NCI-H1694 treated with DMSO at 0.1 percent for 48 hours (cell line): Measurements from ENCODE around the gene MAPK14.
A peak's percentile ranks its signal among the peaks of the same experiment; 100 is the strongest.
"Not testable (repeated sequence)": the region's sequence is repeated elsewhere in the genome, so short reads cannot be mapped to it uniquely, and the experiment has no call there.

Source experiments
- DNase-seq: peaks from one replicate; lab custom pipeline; 2025; lab: John Stamatoyannopoulos, UW

Gene MAPK14

GRCh38 chr6:36027501-36028087 is at the start of gene MAPK14:
Gene MAPK14 (plus strand): TSS chr6:36027808. CDS start chr6:36028158, 350 bp downstream.
- DNase-seq: peak; percentile 98

DNA sequence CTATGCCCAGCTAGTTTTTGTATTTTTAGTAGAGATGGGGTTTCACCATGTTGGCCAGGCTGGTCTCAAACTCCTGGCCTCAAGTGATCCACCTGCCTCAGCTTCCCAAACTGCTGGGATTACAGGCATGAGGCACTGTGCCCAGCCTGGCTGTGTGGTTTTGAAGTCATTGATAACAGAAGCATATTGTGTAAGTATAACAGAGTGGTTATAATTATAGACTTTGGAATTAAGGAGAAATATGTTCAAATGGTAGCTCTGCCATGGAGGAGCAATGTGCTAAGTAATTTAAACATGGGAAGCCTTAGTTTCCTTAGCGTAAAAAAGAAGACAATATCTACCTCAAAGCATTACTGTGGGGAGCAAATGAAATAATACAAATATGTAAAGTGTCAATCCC is 47.5 kb upstream of the MAPK14 start:
- not testable (repeated sequence) for DNase-seq

GRCh38 chr6:35980991-35981645 is 46.5 kb upstream of the MAPK14 start:
- no peak for DNase-seq

- DNase-seq: no peak
Observed at GRCh38 chr6:35984701-35985100, 42.9 kb upstream of the MAPK14 start.

GRCh38 chr6:35988047-35988446 is 39.6 kb upstream of the MAPK14 start:
- not testable (repeated sequence) for DNase-seq

DNA sequence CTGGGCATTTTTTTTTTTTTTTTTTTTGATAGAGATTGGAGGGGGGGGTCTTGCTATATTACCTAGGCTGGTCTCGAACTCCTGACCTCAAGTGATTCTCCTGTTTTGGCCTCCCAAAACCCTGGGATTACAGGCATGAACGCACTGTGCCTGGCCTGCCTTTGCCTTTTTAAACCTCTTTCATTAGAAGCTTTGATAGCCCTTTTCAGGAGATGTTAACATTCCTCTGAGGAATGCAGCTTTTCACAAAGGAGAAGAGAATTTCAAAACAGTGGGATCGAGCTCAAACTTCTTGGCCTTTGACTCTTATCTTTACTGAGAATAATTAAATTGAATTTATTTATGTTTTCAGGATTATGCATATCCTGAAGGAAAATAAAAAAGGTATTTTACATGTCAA is 34.5 kb upstream of the MAPK14 start:
- DNase-seq: no peak

GRCh38 chr6:36000451-36000850 is 27.2 kb upstream of the MAPK14 start:
- no peak for DNase-seq

DNA sequence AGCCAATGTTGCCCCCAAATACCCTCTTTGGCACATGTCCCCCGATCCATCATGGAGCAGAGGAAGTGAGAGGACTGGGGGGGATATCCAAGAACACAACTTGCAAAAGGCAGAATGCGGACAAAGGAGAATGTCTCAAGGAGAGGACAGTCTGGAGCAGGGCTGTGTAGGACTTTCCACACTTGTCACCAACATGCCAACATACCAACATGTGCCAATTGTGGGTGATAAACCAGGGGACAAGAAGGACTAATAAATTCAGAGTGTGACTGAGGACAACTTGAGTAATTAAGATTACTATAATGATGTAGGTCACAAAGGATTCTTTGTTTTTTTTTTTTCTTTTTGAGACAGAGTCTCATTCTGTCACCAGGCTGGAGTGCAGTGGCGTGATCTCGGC is 11.9 kb upstream of the MAPK14 start:
- DNase-seq: no peak

DNA sequence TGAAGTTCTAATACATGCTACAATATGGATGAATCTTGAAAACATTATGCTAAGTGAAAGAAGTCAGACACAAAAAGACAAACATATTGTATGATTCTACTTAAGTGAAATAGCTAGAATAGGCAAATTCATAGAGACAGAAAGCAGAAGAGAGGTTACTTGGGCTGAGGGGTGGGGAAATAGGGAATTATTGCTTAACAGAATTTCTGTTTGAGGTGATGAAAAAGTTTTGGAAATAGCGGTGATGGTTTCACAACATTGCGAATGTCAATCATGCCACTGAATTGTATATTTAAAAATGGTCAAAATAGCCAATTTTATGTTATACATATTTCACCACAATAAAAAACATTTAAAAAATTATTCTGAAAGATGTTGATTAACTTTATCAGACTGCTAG is 9.3 kb upstream of the MAPK14 start:
- no peak for DNase-seq

DNA sequence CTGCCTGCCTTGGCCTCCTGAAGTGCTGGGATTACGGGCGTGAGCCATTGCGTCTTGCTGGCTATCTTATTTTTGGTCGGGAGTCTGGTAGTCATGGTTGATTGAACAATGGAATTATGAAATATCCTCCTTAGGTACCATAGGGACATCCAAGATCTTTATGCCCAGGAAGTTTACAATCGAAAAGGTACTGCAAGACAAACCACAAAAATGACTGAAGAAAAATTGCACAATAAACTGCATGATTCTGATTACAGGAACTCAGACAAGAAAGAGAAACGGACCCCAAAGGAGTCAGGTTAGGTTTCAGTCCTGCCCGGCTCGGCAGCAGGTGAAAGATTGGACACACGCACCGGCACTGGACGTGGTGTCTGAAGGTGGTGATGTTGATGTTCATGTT is 8.4 kb upstream of the MAPK14 start:
- no peak for DNase-seq

DNA sequence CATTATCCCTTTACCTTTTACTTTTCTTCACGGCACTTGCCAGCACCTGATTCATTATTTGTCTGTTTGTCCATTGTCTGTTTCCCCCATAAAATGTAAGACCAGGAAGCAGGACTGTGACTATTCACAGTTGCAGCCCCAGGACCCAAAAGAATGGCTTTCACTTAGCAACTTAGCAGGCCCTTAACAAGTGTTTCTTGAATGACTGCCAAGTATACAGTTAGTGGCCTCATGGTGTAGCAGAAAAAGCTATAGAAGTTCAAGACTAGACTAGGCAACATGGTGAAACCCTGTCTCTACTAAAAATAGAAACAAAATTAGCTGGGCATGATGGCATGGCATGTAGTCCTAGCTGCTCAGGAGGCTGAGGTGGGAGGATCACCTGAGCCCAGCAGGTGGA is 7.5 kb upstream of the MAPK14 start:
- DNase-seq: no peak

DNA sequence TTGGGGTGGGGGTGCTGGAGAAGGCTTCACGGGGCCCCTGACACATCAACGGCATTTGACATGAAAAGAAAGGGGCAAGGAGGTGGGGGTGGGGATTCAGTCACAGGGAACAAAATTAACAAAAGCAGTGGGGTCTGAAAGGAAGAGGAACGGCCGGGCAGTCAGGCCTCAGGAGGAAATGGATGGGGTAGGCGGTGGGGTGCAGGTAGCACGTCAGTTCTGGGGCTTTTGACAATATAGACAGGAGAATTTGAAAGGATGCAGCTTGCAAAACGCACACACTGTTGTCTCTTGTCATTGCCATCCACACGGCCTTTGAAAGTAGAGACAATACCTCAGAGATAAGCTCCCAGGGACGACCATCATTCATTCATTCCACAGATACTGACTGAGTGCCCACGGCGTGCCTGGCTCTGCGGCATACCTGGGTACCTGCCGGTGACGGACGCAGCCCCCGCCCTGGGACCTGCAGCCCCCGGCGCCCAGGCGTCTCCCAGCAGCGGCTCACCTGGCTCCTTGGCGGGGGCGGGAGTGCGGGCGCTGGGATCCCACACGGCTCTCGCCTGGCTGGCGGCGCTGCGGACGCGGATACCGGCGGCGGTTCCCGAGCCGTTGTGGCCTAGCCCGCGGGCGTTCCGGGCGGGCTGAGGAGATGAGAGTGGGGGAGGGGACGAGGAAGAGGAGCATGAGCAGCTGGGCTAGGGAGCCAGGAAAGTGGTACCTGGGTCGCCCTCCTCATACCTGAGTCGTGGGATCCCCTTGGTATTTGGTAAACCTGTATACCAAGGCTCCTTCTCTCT is 3.4 kb upstream of the MAPK14 start, which contains the start of gene SLC26A8:
TSS of gene SLC26A8 (minus strand) at position 646 of the 800 bp plus-strand sequence. CDS start 4,934 bp downstream, outside the sequence.
- no peak for DNase-seq

DNA sequence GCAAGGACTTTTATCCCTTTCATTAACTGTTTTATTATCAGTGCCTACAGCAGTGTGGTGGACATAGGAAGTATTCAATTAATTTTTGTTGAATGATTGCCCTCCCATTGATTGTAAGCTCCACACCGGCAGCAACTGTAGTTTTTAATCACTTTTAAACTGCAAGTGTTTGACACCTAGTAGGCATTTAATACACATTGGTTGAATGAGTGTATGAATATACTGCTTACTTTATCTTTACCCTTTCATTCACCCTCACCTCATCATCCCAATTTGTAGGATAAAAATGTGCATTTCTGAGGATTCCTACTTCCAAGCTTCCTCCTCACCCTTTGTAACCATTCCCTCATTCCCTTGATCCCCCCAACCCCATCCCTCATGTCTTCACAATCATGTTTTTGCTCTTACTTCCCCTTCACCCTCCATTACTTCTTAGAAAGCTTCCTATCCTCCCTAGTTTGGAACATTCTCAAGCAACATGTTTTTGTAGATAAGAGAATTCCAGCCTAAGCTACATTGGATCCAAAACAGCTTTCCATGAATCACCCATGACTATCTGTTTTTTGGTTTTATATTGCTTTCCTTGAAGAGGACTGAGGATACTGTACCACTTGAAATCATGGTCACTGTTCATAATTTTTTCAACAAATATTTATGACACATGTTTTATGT is 2.2 kb upstream of the MAPK14 start:
- no peak for DNase-seq

DNA sequence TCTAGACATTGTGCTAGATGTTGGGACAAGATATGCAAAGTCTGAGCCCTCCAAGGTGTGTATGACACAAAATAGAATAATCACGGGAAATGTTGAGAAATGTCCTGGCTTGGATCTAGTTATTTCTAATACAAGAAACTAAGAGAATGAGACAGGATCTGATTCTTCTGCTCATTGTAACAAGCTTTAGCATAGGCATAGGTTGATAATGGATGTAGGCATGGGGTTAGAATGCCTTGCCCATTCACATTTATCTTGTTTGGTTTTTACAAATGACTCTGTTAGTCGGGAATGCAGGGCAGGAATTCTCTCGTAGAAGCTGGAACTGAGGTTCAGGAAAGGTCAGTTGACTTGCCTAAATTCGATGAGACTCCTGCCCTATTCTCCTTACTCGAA is 1.7 kb upstream of the MAPK14 start:
- no peak for DNase-seq

GRCh38 chr6:36028088-36028876 is 674 bp downstream of the MAPK14 start:
- no peak for DNase-seq

DNA sequence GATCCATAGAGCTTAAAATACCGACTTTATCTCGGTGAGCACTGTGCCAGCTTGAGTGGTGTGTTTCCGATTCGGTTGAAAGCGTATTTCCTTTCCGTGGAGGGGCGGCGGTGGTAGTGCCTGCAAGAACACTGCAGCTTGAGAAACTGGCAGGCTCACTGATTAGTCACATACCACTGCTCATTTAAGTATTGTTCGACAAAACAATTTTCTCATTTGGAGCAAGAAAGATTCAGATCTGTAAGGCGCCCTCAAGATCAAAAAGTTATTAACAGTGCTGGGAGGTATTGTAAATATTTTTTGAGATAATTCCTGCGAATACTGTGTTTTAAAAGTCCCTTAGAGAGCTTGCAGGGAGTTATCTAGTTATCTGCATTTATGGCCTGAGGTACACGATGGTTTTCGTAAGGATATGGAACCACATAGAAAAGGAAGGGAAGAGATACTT is 1.3 kb downstream of the MAPK14 start:
- peak; percentile 22 for DNase-seq

DNA sequence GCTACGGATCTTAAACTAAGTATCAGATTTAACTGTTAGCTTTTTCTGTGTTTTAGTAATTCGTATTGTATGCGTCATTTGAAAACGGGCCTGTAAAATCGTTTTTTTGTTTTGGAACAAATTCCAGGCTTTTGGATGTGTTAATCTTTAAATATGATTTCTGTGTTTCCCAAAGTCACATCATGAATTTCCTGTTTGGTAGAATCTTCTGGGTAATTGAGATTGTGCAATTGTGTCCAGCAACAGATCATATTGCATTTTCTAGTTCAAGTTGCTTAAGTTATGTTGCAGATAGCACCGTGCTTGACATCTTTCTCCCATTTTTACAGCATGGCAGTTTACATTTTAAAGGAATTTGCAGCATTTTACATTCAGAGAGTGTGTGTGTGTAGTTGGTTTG is 1.9 kb downstream of the MAPK14 start:
- DNase-seq: no peak

DNA sequence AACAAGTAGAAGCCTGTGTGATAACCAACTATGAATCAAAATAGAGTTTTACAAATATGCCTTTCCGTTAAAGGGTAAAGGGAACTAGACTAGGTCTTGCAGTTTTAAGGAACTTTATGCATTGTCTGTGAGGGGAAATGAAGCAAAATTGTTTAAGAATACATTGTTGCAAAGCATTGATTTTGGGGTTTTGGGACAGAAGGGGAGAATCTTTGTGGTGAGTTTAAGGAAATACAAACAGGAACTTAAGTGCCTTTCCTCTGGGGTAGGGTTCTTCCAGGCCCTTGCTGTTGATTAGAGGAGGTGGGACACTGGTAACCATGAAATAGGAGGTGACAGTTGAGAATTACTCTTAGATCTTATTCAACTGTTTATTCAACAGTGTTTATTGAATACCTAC is 4.7 kb downstream of the MAPK14 start:
- DNase-seq: no peak

DNA sequence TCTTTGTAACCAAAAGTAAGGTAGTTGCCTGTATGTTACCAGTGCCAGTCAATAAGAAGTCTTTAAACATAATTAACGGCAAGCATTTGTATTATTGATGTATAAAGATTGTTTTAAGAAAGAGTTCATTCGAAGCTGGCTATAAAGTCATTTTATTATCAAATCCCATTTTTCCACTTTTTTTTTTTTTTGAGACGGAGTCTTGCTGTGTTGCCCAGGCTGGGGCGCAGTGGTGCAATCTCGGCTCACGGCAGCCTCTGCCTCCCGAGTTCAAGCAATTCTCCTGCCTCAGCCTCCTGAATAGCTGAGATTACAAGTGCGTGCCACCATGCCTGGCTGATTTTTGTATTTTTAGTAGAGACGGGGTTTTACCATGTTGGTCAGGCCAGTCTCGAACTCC is 5.5 kb downstream of the MAPK14 start:
- DNase-seq: not testable (repeated sequence)

DNA sequence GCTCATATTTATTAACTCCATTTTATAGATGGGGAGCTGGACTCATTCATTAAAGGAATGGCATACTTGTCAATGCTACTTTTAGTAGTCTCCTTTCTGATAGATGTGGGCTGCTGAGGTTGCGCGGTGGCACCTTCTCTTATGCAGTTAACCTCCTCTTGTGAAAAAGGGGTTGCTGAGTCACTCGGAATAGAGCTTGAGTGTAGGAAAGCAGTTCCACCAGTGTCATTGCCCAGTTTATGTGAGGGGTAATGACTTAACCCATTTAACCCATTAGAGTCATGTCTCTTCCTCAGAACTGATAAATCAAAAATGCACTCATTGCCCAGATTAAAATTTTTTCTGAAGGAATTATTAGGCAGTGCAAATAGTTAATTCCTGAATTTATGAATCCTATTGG is 6.3 kb downstream of the MAPK14 start:
- DNase-seq: no peak

DNA sequence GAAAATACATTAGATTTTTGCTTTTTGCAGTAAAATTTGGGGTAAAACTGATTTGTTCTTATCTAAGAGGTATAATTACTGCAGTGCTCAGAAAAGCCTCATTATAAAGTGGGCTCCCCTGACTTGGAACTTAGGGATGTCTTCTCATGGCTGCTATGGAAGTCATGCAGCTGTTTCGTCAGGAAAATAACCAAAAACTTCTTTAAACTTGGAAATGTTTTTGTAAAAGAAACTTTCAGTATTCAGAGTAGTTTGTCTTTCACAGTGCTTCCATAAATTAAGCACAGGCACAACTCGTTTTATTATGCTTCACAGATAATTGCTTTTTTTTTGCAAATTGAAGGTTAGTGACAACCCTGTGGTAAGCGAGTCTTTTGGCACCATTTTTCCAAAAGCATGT is 6.8 kb downstream of the MAPK14 start:
- DNase-seq: no peak

DNA sequence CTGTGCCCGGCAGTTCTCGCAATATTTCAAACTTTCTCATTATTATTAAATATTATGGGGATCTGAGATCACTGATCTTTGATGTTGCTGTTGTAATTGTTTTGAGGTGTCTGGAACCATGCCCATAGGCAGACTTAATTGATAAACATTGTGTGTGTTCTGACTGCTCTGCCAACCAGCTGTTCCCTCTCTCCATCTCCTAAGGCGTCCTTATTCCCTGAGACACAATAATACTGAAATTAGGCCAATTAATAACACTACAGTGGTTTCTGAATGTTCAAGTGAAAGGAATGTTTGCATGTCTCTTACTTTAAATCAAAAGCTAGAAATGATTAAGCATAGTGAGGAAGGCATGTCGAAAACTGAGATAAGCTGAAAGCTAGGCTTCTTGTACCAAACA is 7.6 kb downstream of the MAPK14 start:
- DNase-seq: no peak
